Type B pancreatic cell (in vitro differentiated cells): ENCODE data around the gene ZNF385D. TPM values are rescaled to one million over a fixed set of nuclear protein-coding genes. Genes with fewer than 3 reads are reported as not detected.

Experiments used
- DNase-seq: peaks from one replicate; pipeline ENCODE4 v3.0.0; 2021; ENCODE audit warnings: mixed read lengths; ENCODE audit not compliant: unreplicated experiment; ENCODE audit errors: extremely low spot score
- H3K27ac Mint-ChIP-seq: 2 replicates; pipeline ENCODE4 v1.8.0; 2021; ENCODE audit warnings: mild to moderate bottlenecking, mixed read lengths
- H3K27me3 Mint-ChIP-seq: 2 replicates; pipeline ENCODE4 v1.8.0; 2021; ENCODE audit warnings: mixed read lengths
- H3K36me3 Mint-ChIP-seq: 2 replicates; pipeline ENCODE4 v1.8.0; 2021; ENCODE audit warnings: mixed read lengths
- H3K4me1 Mint-ChIP-seq: one replicate; pipeline ENCODE4 v1.8.0; 2021; ENCODE audit warnings: mixed read lengths; ENCODE audit not compliant: unreplicated experiment
- H3K4me3 Mint-ChIP-seq: 2 replicates; pipeline ENCODE4 v1.8.0; 2021; ENCODE audit warnings: mild to moderate bottlenecking, mixed read lengths
- H3K9me3 Mint-ChIP-seq: 2 replicates; pipeline ENCODE4 v1.8.0; 2021; ENCODE audit warnings: mixed read lengths
- CTCF ChIP-seq: fragments of 200-600 bp; sonication (generic); conservative IDR thresholded peaks from 2 replicates; pipeline ENCODE4 v1.5.0; 2021; ENCODE audit warnings: antibody characterized with exemption, mild to moderate bottlenecking
- total RNA-seq: library from RNA; stranded (reverse); gene quantifications from 2 replicates; pipeline ENCODE4 v1.2.1, GENCODE V29; 2021; ENCODE audit warnings: low replicate concordance

ZNF385D gene
- total RNA-seq, 1 donor from 2014 or later, result 7.5 TPM

GRCh38 chr3:21599890-21600289 is 151.1 kb downstream of the ZNF385D start:
- Mint-ChIP-seq H3K27ac (no peak overlapping the region), H3K36me3 (no peaks in the 10 kb centered on the region), H3K9me3 (no peaks in the 10 kb centered on the region), H3K27me3 (peaks cover 5% of the 10 kb centered on the region), H3K4me3 (no peak overlapping the region), H3K4me1 (no peaks in the 10 kb centered on the region)
- no peak for DNase-seq
- no peak for TF ChIP-seq CTCF

GRCh38 chr3:21592828-21593227 is 158.2 kb downstream of the ZNF385D start:
- TF ChIP-seq CTCF, result no peak
- no peaks in the 10 kb centered on the region for H3K9me3 Mint-ChIP-seq
- H3K27me3 Mint-ChIP-seq, result no peaks in the 10 kb centered on the region
- H3K4me3 Mint-ChIP-seq, result no peak overlapping the region
- H3K36me3 Mint-ChIP-seq, result no peaks in the 10 kb centered on the region
- H3K4me1 Mint-ChIP-seq, result peaks cover 9% of the 10 kb centered on the region
- no peak for DNase-seq
- no peak overlapping the region for H3K27ac Mint-ChIP-seq

GRCh38 chr3:21587894-21588293 is 163.1 kb downstream of the ZNF385D start:
- Mint-ChIP-seq H3K27ac (no peak overlapping the region), H3K36me3 (no peaks in the 10 kb centered on the region), H3K9me3 (no peaks in the 10 kb centered on the region), H3K27me3 (no peaks in the 10 kb centered on the region), H3K4me3 (no peak overlapping the region), H3K4me1 (peaks cover 4% of the 10 kb centered on the region)
- no peak for DNase-seq
- TF ChIP-seq CTCF, result no peak

GRCh38 chr3:21585216-21585740 is 165.7 kb downstream of the ZNF385D start:
- peaks cover 4% of the 10 kb centered on the region for H3K4me1 Mint-ChIP-seq
- no peaks in the 10 kb centered on the region for H3K36me3 Mint-ChIP-seq
- no peak for DNase-seq
- no peak overlapping the region for H3K4me3 Mint-ChIP-seq
- no peaks in the 10 kb centered on the region for H3K27me3 Mint-ChIP-seq
- no peak overlapping the region for H3K27ac Mint-ChIP-seq
- no peaks in the 10 kb centered on the region for H3K9me3 Mint-ChIP-seq
- no peak for TF ChIP-seq CTCF

- no peak for DNase-seq
- no peak overlapping the region for H3K4me3 Mint-ChIP-seq
- H3K27me3 Mint-ChIP-seq, result no peaks in the 10 kb centered on the region
These were observed 177.7 kb downstream of the ZNF385D start for GRCh38 chr3:21573291-21573690.

More at GRCh38 chr3:21573291-21573690, 177.7 kb downstream of the ZNF385D start:
- no peak overlapping the region for H3K27ac Mint-ChIP-seq
- no peaks in the 10 kb centered on the region for H3K36me3 Mint-ChIP-seq
- TF ChIP-seq CTCF, result no peak
- H3K9me3 Mint-ChIP-seq, result no peaks in the 10 kb centered on the region
- no peaks in the 10 kb centered on the region for H3K4me1 Mint-ChIP-seq
